GM13976 (cell line): Measurements from ENCODE around the gene CARD14.
A peak's percentile ranks its signal among the peaks of the same experiment; 100 is the strongest.

Experiments used
- DNase-seq: peaks from one replicate; pipeline ENCODE4 v3.0.0; 2012; ENCODE audit warnings: low spot score
- in situ Hi-C: fragments of 300-500 bp; cut with MboI; formaldehyde crosslinking; loops from one replicate; pipeline ENCODE4 v1.12.0; 2022; ENCODE audit warnings: low sequenced_read_pairs, mixed read lengths, inconsistent platforms; ENCODE audit not compliant: unreplicated experiment
- TF ChIP-seq, protein P1 (sequence below): IDR thresholded peaks from 2 replicates; pipeline ENCODE4 v1.5.1; 2012; ENCODE audit warnings: borderline replicate concordance, mild to moderate bottlenecking; ENCODE audit not compliant: insufficient read depth; ENCODE audit errors: extremely low read depth, missing control alignments, control extremely low read depth

CARD14 gene

DNA sequence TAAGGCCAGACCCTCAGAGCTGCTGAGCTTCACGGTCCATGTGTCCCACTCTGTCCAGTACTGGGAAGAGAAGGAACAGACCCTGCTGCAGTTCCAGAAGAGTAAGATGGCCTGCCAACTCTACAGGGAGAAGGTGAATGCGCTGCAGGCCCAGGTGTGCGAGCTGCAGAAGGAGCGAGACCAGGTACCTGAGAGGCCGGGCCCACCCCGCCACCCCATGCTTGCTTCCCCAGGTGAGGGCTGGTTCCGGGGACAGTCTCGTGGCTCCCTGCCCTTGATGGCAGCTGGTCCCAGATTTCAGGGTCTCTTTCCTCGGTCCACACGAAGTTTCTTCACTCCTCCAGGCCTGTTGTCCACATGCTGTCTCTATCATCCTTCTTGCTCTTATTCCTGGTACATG is 20.9 kb downstream of the CARD14 start:
- in situ Hi-C loops = no loop called here
- TF ChIP-seq, protein P1, sequence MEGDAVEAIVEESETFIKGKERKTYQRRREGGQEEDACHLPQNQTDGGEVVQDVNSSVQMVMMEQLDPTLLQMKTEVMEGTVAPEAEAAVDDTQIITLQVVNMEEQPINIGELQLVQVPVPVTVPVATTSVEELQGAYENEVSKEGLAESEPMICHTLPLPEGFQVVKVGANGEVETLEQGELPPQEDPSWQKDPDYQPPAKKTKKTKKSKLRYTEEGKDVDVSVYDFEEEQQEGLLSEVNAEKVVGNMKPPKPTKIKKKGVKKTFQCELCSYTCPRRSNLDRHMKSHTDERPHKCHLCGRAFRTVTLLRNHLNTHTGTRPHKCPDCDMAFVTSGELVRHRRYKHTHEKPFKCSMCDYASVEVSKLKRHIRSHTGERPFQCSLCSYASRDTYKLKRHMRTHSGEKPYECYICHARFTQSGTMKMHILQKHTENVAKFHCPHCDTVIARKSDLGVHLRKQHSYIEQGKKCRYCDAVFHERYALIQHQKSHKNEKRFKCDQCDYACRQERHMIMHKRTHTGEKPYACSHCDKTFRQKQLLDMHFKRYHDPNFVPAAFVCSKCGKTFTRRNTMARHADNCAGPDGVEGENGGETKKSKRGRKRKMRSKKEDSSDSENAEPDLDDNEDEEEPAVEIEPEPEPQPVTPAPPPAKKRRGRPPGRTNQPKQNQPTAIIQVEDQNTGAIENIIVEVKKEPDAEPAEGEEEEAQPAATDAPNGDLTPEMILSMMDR = no peak

DNA sequence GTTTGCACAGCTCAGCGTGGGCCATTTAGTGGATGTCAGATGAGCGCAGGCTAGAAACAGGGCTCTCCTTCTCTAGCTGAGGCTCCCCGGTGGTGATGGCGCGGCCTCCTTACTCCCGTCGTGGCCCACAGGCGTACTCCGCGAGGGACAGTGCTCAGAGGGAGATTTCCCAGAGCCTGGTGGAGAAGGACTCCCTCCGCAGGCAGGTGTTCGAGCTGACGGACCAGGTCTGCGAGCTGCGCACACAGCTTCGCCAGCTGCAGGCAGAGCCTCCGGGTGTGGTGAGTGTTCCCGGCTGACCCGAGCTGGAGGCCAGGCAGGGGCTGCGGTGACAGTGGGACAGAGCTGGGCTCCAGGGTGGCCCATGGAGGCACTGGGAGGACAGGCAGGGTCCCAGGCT is 21.4 kb downstream of the CARD14 start:
- DNase-seq = no peak
- TF ChIP-seq, protein P1 = no peak
- in situ Hi-C loops = no loop called here

More for the DNA sequence above, 20.9 kb downstream of the CARD14 start:
- no peak for DNase-seq

DNA sequence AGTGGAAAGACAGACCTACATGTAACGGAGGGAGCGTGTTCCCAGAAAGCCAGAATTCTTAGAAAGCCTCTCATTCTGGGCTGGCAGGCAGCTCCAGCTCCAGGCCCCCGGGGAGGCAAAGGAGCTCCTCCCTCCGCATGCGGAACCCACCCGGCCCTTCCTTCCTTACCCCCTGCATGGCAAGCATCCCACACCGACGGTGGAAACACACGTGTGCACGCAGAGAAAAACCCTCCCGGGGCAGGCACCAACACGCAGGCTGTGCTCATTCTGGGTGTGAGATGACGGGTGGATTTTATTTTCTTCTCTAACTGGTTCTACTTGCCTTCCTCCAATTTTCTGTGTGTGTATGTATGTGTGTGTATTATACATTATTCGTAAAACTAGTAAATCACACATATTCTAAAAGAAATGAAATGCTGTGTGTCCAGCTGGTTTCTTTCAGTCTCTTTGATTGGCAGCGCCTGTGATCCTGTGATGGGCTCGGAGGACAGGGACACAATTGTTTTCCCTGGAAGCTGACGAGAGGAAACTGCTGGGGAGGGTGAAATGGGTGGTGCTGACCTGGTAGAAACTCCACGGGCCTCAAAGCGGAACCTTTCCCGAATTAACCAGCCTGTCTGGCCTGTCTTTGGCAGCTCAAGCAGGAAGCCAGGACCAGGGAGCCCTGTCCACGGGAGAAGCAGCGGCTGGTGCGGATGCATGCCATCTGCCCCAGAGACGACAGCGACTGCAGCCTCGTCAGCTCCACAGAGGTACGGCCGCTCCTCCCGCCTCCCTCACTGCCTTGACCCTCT is 22.2 kb downstream of the CARD14 start:
- no peak for DNase-seq
- in situ Hi-C loops = no loop called here
- TF ChIP-seq, protein P1 = no peak

DNA sequence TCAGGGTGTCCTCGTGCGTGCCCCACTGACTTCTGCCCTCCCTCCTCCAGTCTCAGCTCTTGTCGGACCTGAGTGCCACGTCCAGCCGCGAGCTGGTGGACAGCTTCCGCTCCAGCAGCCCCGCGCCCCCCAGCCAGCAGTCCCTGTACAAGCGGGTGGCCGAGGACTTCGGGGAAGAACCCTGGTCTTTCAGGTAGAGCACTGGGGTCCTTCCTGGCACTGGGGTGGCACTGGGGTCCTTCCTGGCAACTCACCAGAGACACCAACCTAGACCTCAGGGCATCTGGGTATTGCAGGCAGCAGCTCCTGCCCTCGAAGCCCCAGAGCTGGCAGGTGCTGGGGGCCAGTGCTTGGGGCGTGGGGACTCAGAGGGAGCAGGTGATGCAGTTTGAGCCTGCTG is 25.3 kb downstream of the CARD14 start:
- TF ChIP-seq, protein P1 = no peak
- no peak for DNase-seq
- in situ Hi-C loops = no loop called here

- DNase-seq = peak; percentile 73
- in situ Hi-C loops = no loop called here
- TF ChIP-seq, protein P1 = peak; percentile 77
Measured at GRCh38 chr17:80195671-80196529, 26.1 kb downstream of the CARD14 start.

DNA sequence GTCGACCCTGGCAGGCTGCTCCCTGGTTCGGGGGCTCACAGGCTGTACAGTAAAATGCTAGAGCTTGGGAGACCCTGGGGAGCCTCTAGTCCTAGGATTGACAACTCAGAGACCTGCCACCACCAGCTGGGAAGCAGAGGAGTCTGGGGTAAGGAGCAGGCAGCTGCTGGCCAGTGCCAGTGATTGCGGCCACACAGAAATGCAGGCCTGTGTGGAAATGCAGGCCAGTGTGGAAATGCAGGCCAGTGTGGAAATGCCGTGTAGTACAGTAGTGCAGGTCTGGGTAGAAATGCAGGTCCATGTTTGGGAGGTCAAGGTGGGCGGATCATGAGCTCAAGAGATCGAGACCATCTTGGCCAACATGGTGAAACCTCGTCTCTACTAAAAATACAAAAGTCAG is 26.8 kb downstream of the CARD14 start:
- no peak for DNase-seq
- TF ChIP-seq, protein P1 = no peak
- in situ Hi-C loops = no loop called here
